Pancreas (tissue), 10 donors: Measurements from ENCODE around the gene MAP2K3. TPM values are rescaled to one million over a fixed set of nuclear protein-coding genes. Genes with fewer than 3 reads are reported as not detected.
A peak's percentile ranks its signal among the peaks of the same experiment; 100 is the strongest.

ENCODE experiments used
- ATAC-seq, 4 donors: fragments of 200-7000 bp; cut with Tn5 transposase; one replicate each; pipeline versions ENCODE4 v1.8.0 to v1.9.1; 2020; ENCODE audit warnings: mild to moderate bottlenecking in 4 of 4, moderate library complexity in 4 of 4
- DNase-seq, 6 donors: peaks; one replicate each; pipeline ENCODE4 v3.0.0-alpha.2; 2020
- FAIRE-seq: peaks from 2 replicates; lab custom pipeline; 2012; peaks lifted over from hg19 to GRCh38; lab: Jason Lieb, UNC
- H3K27ac ChIP-seq, 4 donors: fragments of 200-600 bp; sonication (generic); 1 replicate in 3 of 4; 2 replicates in 1 of 4; pipeline versions ENCODE4 v1.5.0 to v1.8.0; 2020
- H3K27me3 ChIP-seq, 4 donors: fragments of 200-600 bp; one replicate each; pipeline ENCODE4 v1.8.0; 2021
- H3K36me3 ChIP-seq, 3 donors: fragments of 200-600 bp; sonication (generic) in 1 of 3; one replicate each; pipeline versions ENCODE4 v1.5.0 to v1.8.0; 2020 to 2021
- H3K4me1 ChIP-seq, 3 donors: fragments of 200-600 bp; one replicate each; pipeline ENCODE4 v1.8.0; 2021
- H3K4me3 ChIP-seq, 4 donors: fragments of 200-600 bp; sonication (generic) in 2 of 4; one replicate each; pipeline versions ENCODE4 v1.5.0 to v1.8.0; 2020 to 2021
- H3K9me3 ChIP-seq, 4 donors: fragments of 200-600 bp; one replicate each; pipeline ENCODE4 v1.8.0; 2021
- WGBS, 2 donors: extraction: QIAGEN DNeasy Blood & Tissue Kit; methylation state at CpG; one replicate each; pipeline ENCODE4 v1.1.7; 2013; 5-methylcytosine and 5-hydroxymethylcytosine counted together
- intact Hi-C, 3 donors: fragments of 100-400 bp; cut with DNase I; formaldehyde crosslinking; loops; one replicate each; pipeline versions ENCODE4 v1.11.1 to v1.14.2; 2022
- polyA plus RNA-seq, 2 donors: library from polyadenylated mRNA; stranded (reverse); fragments of 200-250 nt; gene quantifications; one replicate each; pipeline ENCODE4 v1.2.3, GENCODE V29; 2013
- total RNA-seq, 6 donors: library from RNA; stranded (reverse); fragmentation: NEBNext Ultra II Directional in 4 of 6; extraction: Animal tissue kit (Norgen Biotek cat#: 25700) in 4 of 6; gene quantifications; one replicate each; pipeline versions ENCODE4 v1.2.1 to v1.2.4, GENCODE V29; 2021 to 2023
- TF ChIP-seq, protein P1 (sequence below), 4 donors: fragments of 200-600 bp; sonication (generic) in 3 of 4; IDR thresholded peaks; one replicate each; pipeline versions ENCODE4 v1.5.0 to v1.8.0; 2021; ENCODE audit warnings: antibody characterized with exemption in 4 of 4
- donor health status: healthy with polysubstance abuse.
- donor health status: DM: no; HTN: no; CAD: no; lungs with moderate emphysema.
- donor health status: DM: no; HTN: no; CAD: no.
- donor health status: control.
- donor health status: control.
- donor health status: Bipolar disorder and iron deficiency.
- donor health status: DM: yes; HTN: yes; CAD: no.
- donor health status: DM: no; HTN: no; CAD: no.
- donor health status: DM: no; HTN: no; CAD: no.
- donor health status: DM: yes; HTN: yes; CAD: no.

The MAP2K3 gene
- total and polyA plus RNA-seq, 8 donors, result 16.4 to 40.9 (median 22.0) TPM

DNA sequence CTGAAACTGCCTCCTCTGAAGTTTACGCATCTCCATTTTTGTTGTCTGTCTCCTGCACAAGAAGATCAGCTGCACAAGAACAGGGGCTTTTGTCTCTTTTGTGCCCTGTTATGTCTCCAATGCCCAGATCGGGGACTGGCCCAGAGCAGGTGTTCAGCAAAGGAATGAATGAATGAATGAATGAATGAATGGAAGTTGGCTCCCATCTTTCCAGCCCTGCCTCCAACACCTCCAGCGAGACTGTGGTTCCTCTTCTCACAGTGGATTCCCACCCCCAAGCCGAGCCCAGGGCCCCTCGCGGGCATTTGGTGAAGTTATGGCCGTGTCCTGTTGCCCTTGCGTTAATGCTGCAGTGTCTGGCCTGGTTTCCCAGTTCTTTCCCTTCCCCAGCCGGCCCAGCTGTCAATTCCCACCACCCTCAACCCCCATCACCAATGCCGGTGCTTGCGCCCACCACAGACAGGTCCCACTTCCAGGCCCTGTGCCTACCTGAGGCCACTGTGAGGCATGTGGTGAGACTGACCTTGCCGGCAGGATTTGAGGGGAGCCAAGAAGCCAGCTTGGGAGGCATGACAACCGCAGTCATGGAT lies 70.4 kb downstream of the MAP2K3 start:
- ATAC-seq (no peak), DNase-seq (peak in 1 of 6 donors; percentile 20), FAIRE-seq (no peak)
- H3K9me3 ChIP-seq, result no peaks in the 10 kb centered on the region
- H3K4me3 ChIP-seq, result no peak overlapping the region
- TF ChIP-seq, protein P1, sequence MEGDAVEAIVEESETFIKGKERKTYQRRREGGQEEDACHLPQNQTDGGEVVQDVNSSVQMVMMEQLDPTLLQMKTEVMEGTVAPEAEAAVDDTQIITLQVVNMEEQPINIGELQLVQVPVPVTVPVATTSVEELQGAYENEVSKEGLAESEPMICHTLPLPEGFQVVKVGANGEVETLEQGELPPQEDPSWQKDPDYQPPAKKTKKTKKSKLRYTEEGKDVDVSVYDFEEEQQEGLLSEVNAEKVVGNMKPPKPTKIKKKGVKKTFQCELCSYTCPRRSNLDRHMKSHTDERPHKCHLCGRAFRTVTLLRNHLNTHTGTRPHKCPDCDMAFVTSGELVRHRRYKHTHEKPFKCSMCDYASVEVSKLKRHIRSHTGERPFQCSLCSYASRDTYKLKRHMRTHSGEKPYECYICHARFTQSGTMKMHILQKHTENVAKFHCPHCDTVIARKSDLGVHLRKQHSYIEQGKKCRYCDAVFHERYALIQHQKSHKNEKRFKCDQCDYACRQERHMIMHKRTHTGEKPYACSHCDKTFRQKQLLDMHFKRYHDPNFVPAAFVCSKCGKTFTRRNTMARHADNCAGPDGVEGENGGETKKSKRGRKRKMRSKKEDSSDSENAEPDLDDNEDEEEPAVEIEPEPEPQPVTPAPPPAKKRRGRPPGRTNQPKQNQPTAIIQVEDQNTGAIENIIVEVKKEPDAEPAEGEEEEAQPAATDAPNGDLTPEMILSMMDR (IDR thresholded peaks at IDR 0.05), result no peak
- intact Hi-C loops, result no loop called here
- no peaks in the 10 kb centered on the region for H3K36me3 ChIP-seq
- H3K4me1 ChIP-seq, result no peaks in the 10 kb centered on the region
- no peaks in the 10 kb centered on the region for H3K27me3 ChIP-seq
- WGBS, 2 donors, result 79 to 80% methylated on average over 13 of the region's 13 CpGs
- no peak overlapping the region for H3K27ac ChIP-seq

DNA sequence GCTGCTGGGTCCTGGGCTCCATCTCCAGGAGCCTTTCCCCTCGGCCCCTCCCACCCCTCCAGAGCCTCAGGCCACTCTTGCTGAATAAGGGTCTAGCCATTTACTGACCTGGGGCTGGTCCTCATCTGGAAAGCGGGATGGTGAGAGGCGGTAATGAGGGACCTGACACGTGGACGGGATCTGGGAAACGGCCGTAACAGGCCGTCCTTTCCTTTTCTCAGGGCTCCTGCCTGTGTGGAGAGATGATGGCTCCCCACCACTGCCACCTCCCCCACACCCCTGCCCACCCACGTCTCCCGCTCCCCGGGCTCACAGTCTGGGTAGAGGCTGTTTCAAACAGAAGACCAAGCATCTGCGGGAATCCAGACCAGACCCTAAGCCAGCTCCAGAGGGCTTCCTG lies 71.1 kb downstream of the MAP2K3 start:
- FAIRE-seq, result no peak

DNA sequence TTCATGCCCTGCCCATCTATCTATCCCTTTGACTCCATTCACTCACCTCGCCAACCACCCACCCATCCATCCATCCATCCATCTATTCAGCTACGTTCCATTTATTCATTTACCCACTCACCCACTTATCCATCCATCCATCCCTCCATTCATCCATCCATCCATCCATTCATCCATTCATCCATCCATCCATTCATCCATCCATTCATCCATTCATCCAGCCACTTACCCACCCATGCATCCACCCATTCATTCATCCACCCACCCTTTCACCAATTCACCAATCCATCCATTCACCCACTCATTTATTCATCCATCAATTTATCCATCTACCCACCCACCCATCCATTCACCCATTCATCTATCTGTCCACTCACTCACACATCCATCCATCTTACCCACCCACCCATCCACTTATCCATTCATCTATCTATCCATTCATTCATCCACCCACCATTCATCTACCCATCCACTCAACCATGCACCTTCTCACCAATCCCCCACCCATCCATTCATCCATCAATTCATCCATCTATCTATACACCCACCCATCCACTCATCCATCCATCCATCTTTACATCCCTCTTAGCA lies 72.1 kb downstream of the MAP2K3 start:
- no peak for FAIRE-seq
- Histone ChIP-seq H3K27ac (no peak overlapping the region), H3K9me3 (no peaks in the 10 kb centered on the region), H3K36me3 (no peaks in the 10 kb centered on the region), H3K4me1 (no peaks in the 10 kb centered on the region), H3K4me3 (no peak overlapping the region), H3K27me3 (no peaks in the 10 kb centered on the region)
- WGBS, 2 donors, result 77 to 79% methylated on average over 2 of the region's 2 CpGs
- TF ChIP-seq, protein P1 (IDR thresholded peaks at IDR 0.05), result no peak
- intact Hi-C loops, result no loop called here
- ATAC-seq, result no peak
- DNase-seq, result no peak

More for the DNA sequence above, 71.1 kb downstream of the MAP2K3 start:
- H3K9me3 ChIP-seq, result no peaks in the 10 kb centered on the region
- TF ChIP-seq, protein P1 (IDR thresholded peaks at IDR 0.05), result no peak
- DNase-seq, result peak in 1 of 6 donors; percentile 17
- no peak for ATAC-seq
- intact Hi-C loops, result no loop called here
- 72 to 80% methylated on average over 12 of the region's 12 CpGs for WGBS, 2 donors
- no peaks in the 10 kb centered on the region for H3K27me3 ChIP-seq
- H3K36me3 ChIP-seq, result no peaks in the 10 kb centered on the region
- no peaks in the 10 kb centered on the region for H3K4me1 ChIP-seq
- H3K4me3 ChIP-seq, result no peak overlapping the region
- no peak overlapping the region for H3K27ac ChIP-seq

DNA sequence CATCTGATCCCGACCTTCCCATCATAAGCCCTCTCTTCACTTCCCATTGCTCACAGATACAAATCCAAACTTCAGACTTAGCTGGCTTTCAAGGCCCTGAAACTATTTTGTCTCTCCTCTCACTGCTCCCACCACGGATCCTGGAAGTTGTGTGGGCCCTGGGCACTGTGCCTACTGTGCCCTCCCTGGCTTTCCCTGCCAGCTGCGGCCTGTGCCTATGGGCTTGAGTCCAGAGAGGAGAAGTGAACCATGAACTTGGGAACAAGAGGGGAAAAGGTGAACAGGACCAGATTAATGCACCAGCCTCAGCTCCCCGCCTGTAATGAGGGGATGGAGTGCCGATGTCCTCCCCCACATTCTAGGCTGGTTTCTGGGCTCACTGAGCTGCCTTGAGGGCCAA lies 72.8 kb downstream of the MAP2K3 start:
- H3K36me3 ChIP-seq, result no peaks in the 10 kb centered on the region
- FAIRE-seq (no peak), ATAC-seq (no peak), DNase-seq (peak in 1 of 6 donors; percentile 13)
- H3K27me3 ChIP-seq, result no peaks in the 10 kb centered on the region
- intact Hi-C loops, result no loop called here
- 68 to 81% methylated on average over 5 of the region's 5 CpGs for WGBS, 2 donors
- no peak overlapping the region for H3K27ac ChIP-seq
- no peak overlapping the region for H3K4me3 ChIP-seq
- TF ChIP-seq, protein P1 (IDR thresholded peaks at IDR 0.05), result no peak
- no peaks in the 10 kb centered on the region for H3K9me3 ChIP-seq
- no peaks in the 10 kb centered on the region for H3K4me1 ChIP-seq
